Tibial nerve (tissue), 4 donors: Measurements from ENCODE around the gene B4GALNT2.

Experiments
- CTCF ChIP-seq, 5 experiments: fragments of 200-600 bp in 3 of 5; fragments of 450-650 bp in 2 of 5; sonication (generic) in 3 of 5; IDR thresholded peaks; one replicate each; pipeline ENCODE4 v1.5.1; 2016 to 2019; ENCODE audit warnings: antibody characterized with exemption in 5 of 5, mild to moderate bottlenecking in 3 of 5, moderate library complexity in 2 of 5
- EP300 ChIP-seq, 2 donors: sonication (generic); formaldehyde crosslinking; IDR thresholded peaks; one replicate each; pipeline ENCODE4 v1.6.1; 2017; ENCODE audit warnings: antibody characterized with exemption in 2 of 2, mild to moderate bottlenecking in 1 of 2
- POLR2A ChIP-seq, 2 donors: fragments of 450-650 bp; IDR thresholded peaks; one replicate each; pipeline ENCODE4 v1.6.1; 2017; ENCODE audit warnings: antibody characterized with exemption in 2 of 2, mild to moderate bottlenecking in 2 of 2, moderate library complexity in 2 of 2

- TF ChIP-seq EP300 (IDR thresholded peaks at IDR 0.05) (no peak), CTCF (IDR thresholded peaks at IDR 0.05) (no peak), POLR2A (IDR thresholded peaks at IDR 0.05) (no peak)
Measured at GRCh38 chr17:49165143-49165542, 32.6 kb downstream of the B4GALNT2 start.
